B cell (primary cell): ENCODE results near the gene PRKAG2. TPM values are rescaled to one million over a fixed set of nuclear protein-coding genes. Genes with fewer than 3 reads are reported as not detected.

ENCODE experiments used
- ATAC-seq: fragments of 200-7000 bp; cut with Tn5 transposase; one replicate; pipeline ENCODE4 v1.10.0; 2021; ENCODE audit warnings: low read depth, mild to moderate bottlenecking, moderate number of reproducible peaks, moderate library complexity
- CTCF ChIA-PET: fragments of 350-600 bp; sonication (Branson Sonifier 250); formaldehyde crosslinking; loops from one replicate; lab custom pipeline; 2021; ENCODE audit warnings: antibody characterized with exemption, inconsistent platforms; lab: Charles Lee
- POLR2A ChIA-PET: fragments of 350-600 bp; sonication (Branson Sonifier 250); formaldehyde crosslinking; loops from one replicate; lab custom pipeline; 2021; ENCODE audit warnings: antibody characterized with exemption; lab: Charles Lee
- DNase-seq: peaks from one replicate; pipeline ENCODE4 v3.0.0; 2013
- H2AFZ ChIP-seq: 2 replicates; pipeline ENCODE4 v1.6.1; 2012; ENCODE audit warnings: mild to moderate bottlenecking, low read depth, low read length; ENCODE audit not compliant: insufficient read depth, poor library complexity, severe bottlenecking
- H3K27ac ChIP-seq, 2 donors: 1 replicate in 1 of 2; 2 replicates in 1 of 2; pipeline ENCODE4 v1.5.1; 2012 to 2013; ENCODE audit warnings: low read length in 2 of 2, mild to moderate bottlenecking in 2 of 2, moderate library complexity in 1 of 2
- H3K27me3 ChIP-seq, 4 experiments: fragments of 200-600 bp in 1 of 4; sonication (generic) in 1 of 4; replicated peaks in 1 of 4; 1 replicate in 2 of 4; 2 replicates in 2 of 4; pipeline versions ENCODE4 v1.6.1 to v1.7.0; 2013 to 2016; ENCODE audit warnings: low read length in 3 of 4, mild to moderate bottlenecking in 2 of 4, mixed read lengths in 1 of 4, moderate library complexity in 1 of 4; ENCODE audit not compliant: insufficient read depth in 4 of 4, control insufficient read depth in 3 of 4; ENCODE audit errors: control extremely low read depth in 1 of 4
- H3K36me3 ChIP-seq, 2 experiments: replicated peaks in 1 of 2; 1 replicate in 1 of 2; 2 replicates in 1 of 2; pipeline versions ENCODE4 v1.6.1 to v1.7.1; 2013; ENCODE audit warnings: low read length in 1 of 2; ENCODE audit not compliant: insufficient read depth in 2 of 2, control insufficient read depth in 1 of 2; ENCODE audit errors: control extremely low read depth in 1 of 2, extremely low read depth in 1 of 2
- H3K4me1 ChIP-seq, 2 donors: fragments of 200-600 bp in 1 of 2; sonication (generic) in 1 of 2; 1 replicate in 1 of 2; 2 replicates in 1 of 2; pipeline versions ENCODE4 v1.5.1 to v1.6.1; 2013 to 2017; ENCODE audit warnings: low read length in 2 of 2; ENCODE audit not compliant: control insufficient read depth in 2 of 2, insufficient read depth in 2 of 2
- H3K4me2 ChIP-seq: replicated peaks from 2 replicates; pipeline ENCODE3; 2012; ENCODE audit warnings: mild to moderate bottlenecking, low read depth, low read length; ENCODE audit not compliant: poor library complexity, severe bottlenecking
- H3K4me3 ChIP-seq, 5 experiments: fragments of 200-600 bp in 1 of 5; sonication (generic) in 1 of 5; 1 replicate in 3 of 5; 2 replicates in 2 of 5; pipeline versions ENCODE4 v1.5.1 to v1.7.0; 2011 to 2016; ENCODE audit warnings: low read length in 4 of 5, mild to moderate bottlenecking in 4 of 5, low read depth in 2 of 5, control low read depth in 1 of 5, moderate library complexity in 1 of 5; ENCODE audit not compliant: insufficient read depth in 1 of 5; ENCODE audit errors: control extremely low read depth in 1 of 5, extremely low read depth in 1 of 5
- H3K79me2 ChIP-seq: fragments of 200-600 bp; sonication (generic); one replicate; pipeline ENCODE4 v1.6.0; 2016; ENCODE audit warnings: low read length; ENCODE audit not compliant: control insufficient read depth, insufficient read depth
- H3K9ac ChIP-seq: fragments of 200-600 bp; sonication (generic); 2 replicates; pipeline ENCODE4 v1.6.1; 2017; ENCODE audit warnings: mild to moderate bottlenecking, low read length, moderate library complexity
- H3K9me3 ChIP-seq, 3 donors: one replicate each; pipeline versions ENCODE4 v1.6.1 to v1.7.1; 2013; ENCODE audit warnings: low read length in 2 of 3; ENCODE audit not compliant: control insufficient read depth in 2 of 3, insufficient read depth in 1 of 3; ENCODE audit errors: control extremely low read depth in 1 of 3
- H4K20me1 ChIP-seq: 2 replicates; pipeline ENCODE4 v1.6.0; 2012; ENCODE audit warnings: mild to moderate bottlenecking, low read length; ENCODE audit not compliant: insufficient read depth, control insufficient read depth, poor library complexity, severe bottlenecking
- H3K27ac Mint-ChIP-seq: one replicate; pipeline ENCODE4 v1.8.0; 2021; ENCODE audit warnings: mixed read lengths
- H3K27me3 Mint-ChIP-seq: one replicate; pipeline ENCODE4 v1.8.0; 2021; ENCODE audit warnings: mixed read lengths
- H3K4me1 Mint-ChIP-seq: one replicate; pipeline ENCODE4 v1.8.0; 2021; ENCODE audit warnings: mixed read lengths
- H3K4me3 Mint-ChIP-seq: one replicate; pipeline ENCODE4 v1.8.0; 2021; ENCODE audit warnings: mixed read lengths
- H3K9me3 Mint-ChIP-seq: one replicate; pipeline ENCODE4 v1.8.0; 2022; ENCODE audit warnings: mixed read lengths; ENCODE audit not compliant: insufficient read depth
- EZH2 ChIP-seq: IDR thresholded peaks from 2 replicates; pipeline ENCODE4 v1.6.1; 2012; ENCODE audit warnings: borderline replicate concordance, low read depth, mild to moderate bottlenecking, moderate library complexity, low read length; ENCODE audit not compliant: insufficient read depth, poor library complexity, severe bottlenecking
- WGBS: methylation state at CpG from one replicate; pipeline ENCODE4 v1.1.5; 2013; ENCODE audit warnings: missing lambda C conversion rate; ENCODE audit not compliant: insufficient coverage; 5-methylcytosine and 5-hydroxymethylcytosine counted together
- intact Hi-C: fragments of 100-400 bp; cut with micrococcal nuclease; formaldehyde crosslinking; loops from one replicate; pipeline ENCODE4 v1.10.0; 2022
- polyA plus RNA-seq: library from polyadenylated mRNA; depleted of rRNA; stranded (reverse); fragments of >200 nt; gene quantifications from 2 replicates; pipeline ENCODE4 v1.2.3, GENCODE V29; 2012
- total RNA-seq, 2 donors: library from RNA; stranded (reverse); fragments of 120-200 nt in 1 of 2; gene quantifications; 1 replicate in 1 of 2; 2 replicates in 1 of 2; pipeline versions ENCODE4 v1.2.3 to v1.2.4, GENCODE V29; 2013 to 2022
- TF ChIP-seq, protein P1 (sequence below): fragments of 200-600 bp; IDR thresholded peaks from one replicate; pipeline ENCODE4 v1.8.0; 2022; ENCODE audit warnings: antibody characterized with exemption, mild to moderate bottlenecking

PRKAG2 gene
- total and polyA plus RNA-seq, 2 donors (not counting 1 experiment from before 2014, with no cell fraction given) = 22.1 to 56.3 TPM

DNA sequence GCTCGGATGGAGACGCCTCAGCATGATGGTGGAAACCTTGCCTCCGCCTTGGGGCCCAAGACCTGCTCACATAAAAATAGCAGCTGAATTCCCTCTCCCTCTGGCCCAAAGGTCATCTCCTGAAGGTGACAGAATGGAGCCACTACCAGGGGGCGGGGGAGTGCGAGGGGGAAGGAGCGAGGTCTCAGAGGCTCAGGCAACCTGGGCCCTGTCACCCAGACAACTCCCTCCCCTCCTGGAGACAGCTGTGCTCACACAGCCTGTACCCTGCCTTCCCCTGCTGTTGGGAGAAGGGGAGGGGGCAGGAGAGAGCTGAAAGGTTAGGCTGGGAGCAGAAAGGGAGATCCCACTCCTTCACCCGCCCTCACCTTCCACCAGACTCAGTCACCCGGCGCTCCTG is 184.2 kb downstream of the PRKAG2 start:
- no peaks in the 10 kb centered on the region for H3K4me1 Mint-ChIP-seq

DNA sequence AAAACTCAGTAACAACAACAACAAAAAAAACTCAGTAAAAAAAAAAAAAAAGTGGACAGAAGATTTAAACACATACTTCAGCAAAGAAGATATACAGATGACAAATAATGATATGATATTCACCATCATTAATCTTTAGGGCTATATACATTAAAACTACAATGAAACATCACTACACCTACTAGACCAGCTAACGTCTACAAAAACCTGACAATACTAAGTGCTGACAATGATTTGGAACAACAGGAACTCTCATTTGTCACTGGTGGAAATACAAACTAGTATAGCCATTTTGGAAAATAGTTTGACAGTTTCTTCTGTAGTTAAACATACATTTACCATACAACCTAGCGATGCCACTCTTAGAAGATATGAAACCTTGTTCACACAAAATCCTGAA is 185.5 kb downstream of the PRKAG2 start:
- DNase-seq (no peak), ATAC-seq (no peak)
- no peak overlapping the region for H3K27ac ChIP-seq
- peaks cover 0 to 3% (median 0%) of the 10 kb centered on the region in 3 donors for H3K9me3 ChIP-seq
- intact Hi-C loops = no loop called here
- Mint-ChIP-seq H3K27ac (no peak overlapping the region), H3K4me1 (no peaks in the 10 kb centered on the region), H3K9me3 (no peaks in the 10 kb centered on the region), H3K4me3 (no peak overlapping the region), H3K27me3 (no peaks in the 10 kb centered on the region)
- no peak overlapping the region for H3K9ac ChIP-seq
- WGBS = no CpG with 5 or more reads among the region's 2 CpGs
- no peaks in the 10 kb centered on the region for H3K4me1 ChIP-seq
- H2AFZ ChIP-seq = no peak overlapping the region
- ChIA-PET CTCF (no interaction called here), POLR2A (no interaction called here)
- no peaks in the 10 kb centered on the region for H3K79me2 ChIP-seq
- TF ChIP-seq, protein P1, sequence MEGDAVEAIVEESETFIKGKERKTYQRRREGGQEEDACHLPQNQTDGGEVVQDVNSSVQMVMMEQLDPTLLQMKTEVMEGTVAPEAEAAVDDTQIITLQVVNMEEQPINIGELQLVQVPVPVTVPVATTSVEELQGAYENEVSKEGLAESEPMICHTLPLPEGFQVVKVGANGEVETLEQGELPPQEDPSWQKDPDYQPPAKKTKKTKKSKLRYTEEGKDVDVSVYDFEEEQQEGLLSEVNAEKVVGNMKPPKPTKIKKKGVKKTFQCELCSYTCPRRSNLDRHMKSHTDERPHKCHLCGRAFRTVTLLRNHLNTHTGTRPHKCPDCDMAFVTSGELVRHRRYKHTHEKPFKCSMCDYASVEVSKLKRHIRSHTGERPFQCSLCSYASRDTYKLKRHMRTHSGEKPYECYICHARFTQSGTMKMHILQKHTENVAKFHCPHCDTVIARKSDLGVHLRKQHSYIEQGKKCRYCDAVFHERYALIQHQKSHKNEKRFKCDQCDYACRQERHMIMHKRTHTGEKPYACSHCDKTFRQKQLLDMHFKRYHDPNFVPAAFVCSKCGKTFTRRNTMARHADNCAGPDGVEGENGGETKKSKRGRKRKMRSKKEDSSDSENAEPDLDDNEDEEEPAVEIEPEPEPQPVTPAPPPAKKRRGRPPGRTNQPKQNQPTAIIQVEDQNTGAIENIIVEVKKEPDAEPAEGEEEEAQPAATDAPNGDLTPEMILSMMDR = no peak
- no peak for TF ChIP-seq EZH2
- H3K4me3 ChIP-seq = no peak overlapping the region
- no peaks in the 10 kb centered on the region for H3K27me3 ChIP-seq
- peaks cover 0 to 3% of the 10 kb centered on the region in 2 experiments for H3K36me3 ChIP-seq
- H3K4me2 ChIP-seq = no peak overlapping the region
- peaks cover 13% of the 10 kb centered on the region for H4K20me1 ChIP-seq

More for the DNA sequence above, 184.2 kb downstream of the PRKAG2 start:
- no peaks in the 10 kb centered on the region for H3K9me3 Mint-ChIP-seq
- H3K27ac Mint-ChIP-seq = no peak overlapping the region
- no peak overlapping the region for H3K4me3 Mint-ChIP-seq
- ChIA-PET CTCF (no interaction called here), POLR2A (no interaction called here)
- H3K27ac ChIP-seq = no peak overlapping the region
- DNase-seq (no peak), ATAC-seq (no peak)
- peaks cover 0 to 3% (median 0%) of the 10 kb centered on the region in 3 donors for H3K9me3 ChIP-seq
- H3K4me2 ChIP-seq = no peak overlapping the region
- no peak overlapping the region for H3K9ac ChIP-seq
- no peaks in the 10 kb centered on the region for H3K27me3 Mint-ChIP-seq
- intact Hi-C loops = no loop called here
- no peak for TF ChIP-seq EZH2
- TF ChIP-seq, protein P1 = no peak
- no peak overlapping the region for H2AFZ ChIP-seq
- H3K36me3 ChIP-seq = peaks cover 0 to under 1% of the 10 kb centered on the region in 2 experiments
- no peaks in the 10 kb centered on the region for H3K79me2 ChIP-seq
- H4K20me1 ChIP-seq = peaks cover 14% of the 10 kb centered on the region
- no peak overlapping the region for H3K4me3 ChIP-seq
- no peaks in the 10 kb centered on the region for H3K4me1 ChIP-seq
- no peaks in the 10 kb centered on the region for H3K27me3 ChIP-seq
- no CpG with 5 or more reads among the region's 9 CpGs for WGBS
